GM23338 (cell line): ENCODE results near the gene FER. TPM values are rescaled to one million over a fixed set of nuclear protein-coding genes. Genes with fewer than 3 reads are reported as not detected.

Experiments
- ATAC-seq: fragments of 200-7000 bp; cut with Tn5 transposase; 3 replicates; pipeline ENCODE4 v1.9.1; 2020
- DNase-seq: peaks from one replicate; pipeline ENCODE4 v3.0.0-alpha.2; 2015; ENCODE audit warnings: low spot score
- H2AFZ ChIP-seq: fragments of 200-600 bp; sonication (generic); 2 replicates; pipeline ENCODE4 v1.8.0; 2016; ENCODE audit warnings: antibody characterized with exemption, mild to moderate bottlenecking, moderate library complexity
- H3F3A ChIP-seq: fragments of 200-600 bp; sonication (generic); replicated peaks from 2 replicates; pipeline ENCODE4 v1.8.0; 2017; ENCODE audit warnings: antibody characterized with exemption, mixed run types, low read depth
- H3K27ac ChIP-seq: fragments of 200-600 bp; sonication (generic); 2 replicates; pipeline ENCODE4 v1.6.1; 2016; ENCODE audit warnings: low read depth
- H3K27me3 ChIP-seq: fragments of 200-600 bp; sonication (generic); 2 replicates; pipeline ENCODE4 v1.8.0; 2016; ENCODE audit warnings: mild to moderate bottlenecking, mixed run types, moderate library complexity; ENCODE audit not compliant: insufficient read depth
- H3K36me3 ChIP-seq: fragments of 200-600 bp; sonication (generic); 2 replicates; pipeline ENCODE4 v1.8.0; 2016; ENCODE audit warnings: mild to moderate bottlenecking; ENCODE audit not compliant: insufficient read depth
- H3K4me1 ChIP-seq: fragments of 200-600 bp; sonication (generic); 2 replicates; pipeline ENCODE4 v1.8.0; 2016; ENCODE audit warnings: mild to moderate bottlenecking, moderate library complexity; ENCODE audit not compliant: insufficient read depth
- H3K4me2 ChIP-seq: fragments of 200-600 bp; sonication (generic); 2 replicates; pipeline ENCODE4 v1.7.1; 2017; ENCODE audit warnings: mixed run types
- H3K4me3 ChIP-seq: fragments of 200-600 bp; sonication (generic); 2 replicates; pipeline ENCODE4 v1.6.1; 2016; ENCODE audit warnings: mixed run types
- H3K79me2 ChIP-seq: fragments of 200-600 bp; sonication (generic); replicated peaks from 2 replicates; pipeline ENCODE4 v1.8.0; 2017; ENCODE audit warnings: mild to moderate bottlenecking; ENCODE audit not compliant: insufficient read depth
- H3K9me2 ChIP-seq: fragments of 200-600 bp; sonication (generic); 2 replicates; pipeline ENCODE4 v1.8.0; 2017; ENCODE audit not compliant: insufficient read depth
- H4K20me1 ChIP-seq: fragments of 200-600 bp; sonication (generic); replicated peaks from 2 replicates; pipeline ENCODE4 v1.8.0; 2017; ENCODE audit warnings: mild to moderate bottlenecking; ENCODE audit not compliant: insufficient read depth
- H3K27ac Mint-ChIP-seq: 2 replicates; pipeline ENCODE4 v1.8.0; 2020; ENCODE audit warnings: inconsistent platforms, mild to moderate bottlenecking, moderate library complexity, mixed read lengths
- H3K27me3 Mint-ChIP-seq: 3 replicates; pipeline ENCODE4 v1.8.0; 2022; ENCODE audit warnings: low read depth, mild to moderate bottlenecking, moderate library complexity, mixed read lengths, inconsistent platforms; ENCODE audit not compliant: insufficient read depth, poor library complexity
- H3K36me3 Mint-ChIP-seq: 3 replicates; pipeline ENCODE4 v1.8.0; 2021; ENCODE audit warnings: low read depth, mild to moderate bottlenecking, inconsistent platforms, moderate library complexity, mixed read lengths
- H3K4me1 Mint-ChIP-seq: 3 replicates; pipeline ENCODE4 v1.8.0; 2020; ENCODE audit warnings: mild to moderate bottlenecking, inconsistent platforms, mixed read lengths
- H3K4me3 Mint-ChIP-seq: 3 replicates; pipeline ENCODE4 v1.8.0; 2021; ENCODE audit warnings: moderate library complexity, mild to moderate bottlenecking, inconsistent platforms, mixed read lengths
- H3K9me3 Mint-ChIP-seq: 3 replicates; pipeline ENCODE4 v1.8.0; 2020; ENCODE audit warnings: moderate library complexity, mild to moderate bottlenecking, inconsistent platforms, mixed read lengths
- CREB1 ChIP-seq: fragments of 250-450 bp; sonication (Bioruptor Pico); IDR thresholded peaks from 2 replicates; pipeline ENCODE4 v1.5.0; 2020; ENCODE audit warnings: low read depth, mild to moderate bottlenecking, moderate library complexity
- EZH2phosphoT487 ChIP-seq: fragments of 200-600 bp; sonication (generic); IDR thresholded peaks from one replicate; pipeline ENCODE4 v1.8.1; 2018; ENCODE audit warnings: antibody characterized with exemption; ENCODE audit not compliant: unreplicated experiment
- STAT1 ChIP-seq: IDR thresholded peaks from one replicate; pipeline ENCODE4 v1.6.1; 2016; ENCODE audit warnings: antibody characterized with exemption; ENCODE audit not compliant: unreplicated experiment
- ZNF331 ChIP-seq: fragments of 250-450 bp; sonication (Bioruptor Pico); IDR thresholded peaks from 2 replicates; pipeline ENCODE4 v1.5.0; 2020; ENCODE audit warnings: low read depth, mild to moderate bottlenecking, moderate library complexity
- polyA plus RNA-seq: library from polyadenylated mRNA; unstranded; fragments of >200 nt; fragmentation: Nextera tagmentation; extraction: Ambion mirVana; gene quantifications from 2 replicates; pipeline ENCODE4 v1.2.1, GENCODE V29; 2016
- total RNA-seq: library from RNA; depleted of rRNA; stranded (reverse); fragments of >200 nt; shearing (Covaris generic); gene quantifications from 2 replicates; pipeline ENCODE4 v1.2.3, GENCODE V29; 2014
- TF ChIP-seq, protein P1 (sequence below): fragments of 250-450 bp; sonication (Bioruptor Pico); IDR thresholded peaks from 2 replicates; pipeline ENCODE4 v1.5.0; 2020; ENCODE audit warnings: mild to moderate bottlenecking, moderate library complexity
- TF ChIP-seq, protein P2 (sequence below): IDR thresholded peaks from 2 replicates; pipeline ENCODE4 v1.6.1; 2016; ENCODE audit warnings: antibody characterized with exemption

FER gene
- total and polyA plus RNA-seq, 2 experiments from 2014 or later: 17.4 to 34.8 TPM

DNA sequence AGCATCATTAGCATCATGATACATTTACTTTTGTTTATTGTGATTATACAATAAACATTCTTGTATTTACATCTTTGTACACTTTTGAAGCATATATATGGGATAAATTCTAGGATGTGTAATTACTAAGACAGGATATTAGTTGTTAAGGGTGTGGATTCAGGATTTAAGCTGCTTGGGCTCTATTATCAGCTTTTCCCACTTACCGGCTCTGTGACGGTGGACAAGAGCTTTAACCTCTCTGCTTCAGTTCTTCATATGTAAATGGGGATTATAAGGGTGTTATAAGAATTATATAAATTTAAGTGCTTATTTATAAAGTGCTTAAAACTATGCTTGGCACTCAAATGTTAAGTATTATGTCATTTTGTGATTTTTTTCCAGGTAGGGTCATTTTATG, 131.1 kb downstream of the FER start:
- 0 out of 2 replicates have a peak, but pooled peaks cover 3% of the 10 kb centered on the region for H3K4me1 ChIP-seq
- TF ChIP-seq ZNF331 (CRISPR knock-in tag) (no peak), EZH2phosphoT487 (no peak), CREB1 (CRISPR knock-in tag) (no peak), STAT1 (no peak)
- TF ChIP-seq, protein P1, sequence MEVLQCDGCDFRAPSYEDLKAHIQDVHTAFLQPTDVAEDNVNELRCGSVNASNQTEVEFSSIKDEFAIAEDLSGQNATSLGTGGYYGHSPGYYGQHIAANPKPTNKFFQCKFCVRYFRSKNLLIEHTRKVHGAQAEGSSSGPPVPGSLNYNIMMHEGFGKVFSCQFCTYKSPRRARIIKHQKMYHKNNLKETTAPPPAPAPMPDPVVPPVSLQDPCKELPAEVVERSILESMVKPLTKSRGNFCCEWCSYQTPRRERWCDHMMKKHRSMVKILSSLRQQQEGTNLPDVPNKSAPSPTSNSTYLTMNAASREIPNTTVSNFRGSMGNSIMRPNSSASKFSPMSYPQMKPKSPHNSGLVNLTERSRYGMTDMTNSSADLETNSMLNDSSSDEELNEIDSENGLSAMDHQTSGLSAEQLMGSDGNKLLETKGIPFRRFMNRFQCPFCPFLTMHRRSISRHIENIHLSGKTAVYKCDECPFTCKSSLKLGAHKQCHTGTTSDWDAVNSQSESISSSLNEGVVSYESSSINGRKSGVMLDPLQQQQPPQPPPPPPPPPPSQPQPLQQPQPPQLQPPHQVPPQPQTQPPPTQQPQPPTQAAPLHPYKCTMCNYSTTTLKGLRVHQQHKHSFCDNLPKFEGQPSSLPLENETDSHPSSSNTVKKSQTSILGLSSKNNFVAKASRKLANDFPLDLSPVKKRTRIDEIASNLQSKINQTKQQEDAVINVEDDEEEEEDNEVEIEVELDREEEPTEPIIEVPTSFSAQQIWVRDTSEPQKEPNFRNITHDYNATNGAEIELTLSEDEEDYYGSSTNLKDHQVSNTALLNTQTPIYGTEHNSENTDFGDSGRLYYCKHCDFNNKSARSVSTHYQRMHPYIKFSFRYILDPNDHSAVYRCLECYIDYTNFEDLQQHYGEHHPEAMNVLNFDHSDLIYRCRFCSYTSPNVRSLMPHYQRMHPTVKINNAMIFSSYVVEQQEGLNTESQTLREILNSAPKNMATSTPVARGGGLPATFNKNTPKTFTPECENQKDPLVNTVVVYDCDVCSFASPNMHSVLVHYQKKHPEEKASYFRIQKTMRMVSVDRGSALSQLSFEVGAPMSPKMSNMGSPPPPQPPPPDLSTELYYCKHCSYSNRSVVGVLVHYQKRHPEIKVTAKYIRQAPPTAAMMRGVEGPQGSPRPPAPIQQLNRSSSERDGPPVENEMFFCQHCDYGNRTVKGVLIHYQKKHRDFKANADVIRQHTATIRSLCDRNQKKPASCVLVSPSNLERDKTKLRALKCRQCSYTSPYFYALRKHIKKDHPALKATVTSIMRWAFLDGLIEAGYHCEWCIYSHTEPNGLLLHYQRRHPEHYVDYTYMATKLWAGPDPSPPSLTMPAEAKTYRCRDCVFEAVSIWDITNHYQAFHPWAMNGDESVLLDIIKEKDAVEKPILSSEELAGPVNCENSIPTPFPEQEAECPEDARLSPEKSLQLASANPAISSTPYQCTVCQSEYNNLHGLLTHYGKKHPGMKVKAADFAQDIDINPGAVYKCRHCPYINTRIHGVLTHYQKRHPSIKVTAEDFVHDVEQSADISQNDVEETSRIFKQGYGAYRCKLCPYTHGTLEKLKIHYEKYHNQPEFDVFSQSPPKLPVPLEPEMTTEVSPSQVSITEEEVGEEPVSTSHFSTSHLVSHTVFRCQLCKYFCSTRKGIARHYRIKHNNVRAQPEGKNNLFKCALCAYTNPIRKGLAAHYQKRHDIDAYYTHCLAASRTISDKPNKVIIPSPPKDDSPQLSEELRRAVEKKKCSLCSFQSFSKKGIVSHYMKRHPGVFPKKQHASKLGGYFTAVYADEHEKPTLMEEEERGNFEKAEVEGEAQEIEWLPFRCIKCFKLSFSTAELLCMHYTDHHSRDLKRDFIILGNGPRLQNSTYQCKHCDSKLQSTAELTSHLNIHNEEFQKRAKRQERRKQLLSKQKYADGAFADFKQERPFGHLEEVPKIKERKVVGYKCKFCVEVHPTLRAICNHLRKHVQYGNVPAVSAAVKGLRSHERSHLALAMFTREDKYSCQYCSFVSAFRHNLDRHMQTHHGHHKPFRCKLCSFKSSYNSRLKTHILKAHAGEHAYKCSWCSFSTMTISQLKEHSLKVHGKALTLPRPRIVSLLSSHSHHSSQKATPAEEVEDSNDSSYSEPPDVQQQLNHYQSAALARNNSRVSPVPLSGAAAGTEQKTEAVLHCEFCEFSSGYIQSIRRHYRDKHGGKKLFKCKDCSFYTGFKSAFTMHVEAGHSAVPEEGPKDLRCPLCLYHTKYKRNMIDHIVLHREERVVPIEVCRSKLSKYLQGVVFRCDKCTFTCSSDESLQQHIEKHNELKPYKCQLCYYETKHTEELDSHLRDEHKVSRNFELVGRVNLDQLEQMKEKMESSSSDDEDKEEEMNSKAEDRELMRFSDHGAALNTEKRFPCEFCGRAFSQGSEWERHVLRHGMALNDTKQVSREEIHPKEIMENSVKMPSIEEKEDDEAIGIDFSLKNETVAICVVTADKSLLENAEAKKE (CRISPR knock-in tag): no peak
- TF ChIP-seq, protein P2, sequence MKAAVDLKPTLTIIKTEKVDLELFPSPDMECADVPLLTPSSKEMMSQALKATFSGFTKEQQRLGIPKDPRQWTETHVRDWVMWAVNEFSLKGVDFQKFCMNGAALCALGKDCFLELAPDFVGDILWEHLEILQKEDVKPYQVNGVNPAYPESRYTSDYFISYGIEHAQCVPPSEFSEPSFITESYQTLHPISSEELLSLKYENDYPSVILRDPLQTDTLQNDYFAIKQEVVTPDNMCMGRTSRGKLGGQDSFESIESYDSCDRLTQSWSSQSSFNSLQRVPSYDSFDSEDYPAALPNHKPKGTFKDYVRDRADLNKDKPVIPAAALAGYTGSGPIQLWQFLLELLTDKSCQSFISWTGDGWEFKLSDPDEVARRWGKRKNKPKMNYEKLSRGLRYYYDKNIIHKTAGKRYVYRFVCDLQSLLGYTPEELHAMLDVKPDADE: no peak
- H3K27me3 Mint-ChIP-seq: peaks cover 2% of the 10 kb centered on the region
- H3K36me3 Mint-ChIP-seq: peaks cover 6% of the 10 kb centered on the region; the same call in 2 of the 3 replicates
- H3F3A ChIP-seq: no peaks in the 10 kb centered on the region
- no peaks in the 10 kb centered on the region; the same call in 1 of the 2 replicates for H3K9me2 ChIP-seq
- DNase-seq (no peak), ATAC-seq (no peak)
- no peak overlapping the region for H3K4me2 ChIP-seq
- H3K4me1 Mint-ChIP-seq: peaks cover 5% of the 10 kb centered on the region; the same call in 2 of the 3 replicates
- no peaks in the 10 kb centered on the region for H3K79me2 ChIP-seq
- H3K27ac ChIP-seq: no peak overlapping the region
- no peak overlapping the region for H3K4me3 ChIP-seq
- no peak overlapping the region for H3K4me3 Mint-ChIP-seq
- H2AFZ ChIP-seq: no peak overlapping the region
- H3K27ac Mint-ChIP-seq: no peak overlapping the region
- H3K27me3 ChIP-seq: no peaks in the 10 kb centered on the region
- no peaks in the 10 kb centered on the region for H3K36me3 ChIP-seq
- no peaks in the 10 kb centered on the region for H3K9me3 Mint-ChIP-seq
- no peaks in the 10 kb centered on the region for H4K20me1 ChIP-seq
